Keratinocyte (primary cell): ENCODE measurements around the gene SLC30A3. TPM values are rescaled to one million over a fixed set of nuclear protein-coding genes. Genes with fewer than 3 reads are reported as not detected.

Experiments used
- DNase-seq: peaks from one replicate; pipeline ENCODE4 v3.0.0-alpha.2; 2011; ENCODE audit warnings: low read depth, missing footprints, low spot score
- FAIRE-seq: peaks from 2 replicates; lab custom pipeline; 2011; peaks lifted over from hg19 to GRCh38; lab: Jason Lieb, UNC
- H2AFZ ChIP-seq: 2 replicates; pipeline ENCODE4 v1.6.0; 2012; ENCODE audit warnings: low read length, control low read depth, inconsistent platforms; ENCODE audit not compliant: control insufficient read depth
- H3K27ac ChIP-seq: 2 replicates; pipeline ENCODE4 v1.5.1; 2011; ENCODE audit warnings: low read length; ENCODE audit not compliant: control insufficient read depth, insufficient read depth
- H3K27me3 ChIP-seq: 3 replicates; pipeline ENCODE4 v1.6.0; 2011; ENCODE audit warnings: low read length; ENCODE audit not compliant: control insufficient read depth, insufficient read depth; ENCODE audit errors: extremely low read depth
- H3K36me3 ChIP-seq, 2 experiments: 2 replicates in 1 of 2; 3 replicates in 1 of 2; pipeline ENCODE4 v1.5.1; 2011; ENCODE audit warnings: low read length in 2 of 2, mild to moderate bottlenecking in 1 of 2; ENCODE audit not compliant: control insufficient read depth in 2 of 2, insufficient read depth in 2 of 2; ENCODE audit errors: extremely low read depth in 1 of 2
- H3K4me1 ChIP-seq: 3 replicates; pipeline ENCODE4 v1.5.1; 2011; ENCODE audit warnings: low read length; ENCODE audit not compliant: control insufficient read depth, insufficient read depth; ENCODE audit errors: extremely low read depth
- H3K4me2 ChIP-seq: 3 replicates; pipeline ENCODE4 v1.6.0; 2011; ENCODE audit warnings: low read depth, low read length; ENCODE audit not compliant: control insufficient read depth, insufficient read depth; ENCODE audit errors: extremely low read depth
- H3K4me3 ChIP-seq, 3 experiments: fragments of 200-600 bp in 1 of 3; sonication (generic) in 1 of 3; 2 replicates in 2 of 3; 3 replicates in 1 of 3; pipeline ENCODE4 v1.5.1; 2011 to 2016; ENCODE audit warnings: low read length in 3 of 3, mild to moderate bottlenecking in 3 of 3, control low read depth in 2 of 3, inconsistent platforms in 1 of 3, low read depth in 1 of 3, mixed read lengths in 1 of 3, mixed run types in 1 of 3, moderate library complexity in 1 of 3; ENCODE audit not compliant: control insufficient read depth in 2 of 3, insufficient read depth in 2 of 3; ENCODE audit errors: extremely low read depth in 1 of 3
- H3K79me2 ChIP-seq: 2 replicates; pipeline ENCODE4 v1.6.0; 2012; ENCODE audit warnings: low read length; ENCODE audit not compliant: control insufficient read depth, insufficient read depth
- H3K9ac ChIP-seq: 3 replicates; pipeline ENCODE4 v1.6.0; 2011; ENCODE audit warnings: low read length; ENCODE audit not compliant: control insufficient read depth, insufficient read depth; ENCODE audit errors: extremely low read depth
- H3K9me1 ChIP-seq: 3 replicates; pipeline ENCODE4 v1.6.0; 2011; ENCODE audit warnings: low read length; ENCODE audit not compliant: control insufficient read depth, insufficient read depth; ENCODE audit errors: extremely low read depth
- H3K9me3 ChIP-seq: 2 replicates; pipeline ENCODE4 v1.5.1; 2012; ENCODE audit warnings: low read depth, low read length; ENCODE audit not compliant: control insufficient read depth
- H4K20me1 ChIP-seq: 3 replicates; pipeline ENCODE4 v1.6.0; 2011; ENCODE audit warnings: low read length; ENCODE audit not compliant: control insufficient read depth, insufficient read depth; ENCODE audit errors: extremely low read depth
- CTCF ChIP-seq, 3 experiments: IDR thresholded peaks in 1 of 3; conservative IDR thresholded peaks in 1 of 3; optimal IDR thresholded peaks in 1 of 3; 2 replicates in 2 of 3; 3 replicates in 1 of 3; pipeline versions ENCODE3 to v1.5.1; 2011; ENCODE audit warnings: low read length in 3 of 3, mild to moderate bottlenecking in 3 of 3, moderate library complexity in 2 of 3, control low read depth in 1 of 3, inconsistent platforms in 1 of 3; ENCODE audit not compliant: insufficient read depth in 2 of 3; ENCODE audit errors: extremely low read depth in 1 of 3
- EZH2 ChIP-seq: IDR thresholded peaks from one replicate; pipeline ENCODE4 v1.6.1; 2012; ENCODE audit warnings: inconsistent platforms, mild to moderate bottlenecking, low read length, moderate library complexity
- dilution Hi-C: fragments of 300-500 bp; cut with MboI; formaldehyde crosslinking; loops from one replicate; pipeline ENCODE4 v1.7.0; 2020; ENCODE audit warnings: low sequenced_read_pairs; ENCODE audit not compliant: extremely low pct_ligation_motif_present
- polyA plus RNA-seq, 5 experiments: library from polyadenylated mRNA; depleted of rRNA in 3 of 5; stranded (reverse) in 3 of 5; stranded (forward) in 1 of 5; unstranded in 1 of 5; fragments of >200 nt; gene quantifications; 1 replicate in 1 of 5; 2 replicates in 3 of 5; 3 replicates in 1 of 5; pipeline versions ENCODE4 v1.2.1 to v1.2.3, GENCODE V29; 2011 to 2012; ENCODE audit warnings: missing spikeins in 2 of 5, low read depth in 1 of 5, low replicate concordance in 1 of 5

Gene SLC30A3
- polyA plus RNA-seq, 1 donor (not counting 4 experiments of a cell fraction or from before 2014, with no cell fraction given), result not detected

DNA sequence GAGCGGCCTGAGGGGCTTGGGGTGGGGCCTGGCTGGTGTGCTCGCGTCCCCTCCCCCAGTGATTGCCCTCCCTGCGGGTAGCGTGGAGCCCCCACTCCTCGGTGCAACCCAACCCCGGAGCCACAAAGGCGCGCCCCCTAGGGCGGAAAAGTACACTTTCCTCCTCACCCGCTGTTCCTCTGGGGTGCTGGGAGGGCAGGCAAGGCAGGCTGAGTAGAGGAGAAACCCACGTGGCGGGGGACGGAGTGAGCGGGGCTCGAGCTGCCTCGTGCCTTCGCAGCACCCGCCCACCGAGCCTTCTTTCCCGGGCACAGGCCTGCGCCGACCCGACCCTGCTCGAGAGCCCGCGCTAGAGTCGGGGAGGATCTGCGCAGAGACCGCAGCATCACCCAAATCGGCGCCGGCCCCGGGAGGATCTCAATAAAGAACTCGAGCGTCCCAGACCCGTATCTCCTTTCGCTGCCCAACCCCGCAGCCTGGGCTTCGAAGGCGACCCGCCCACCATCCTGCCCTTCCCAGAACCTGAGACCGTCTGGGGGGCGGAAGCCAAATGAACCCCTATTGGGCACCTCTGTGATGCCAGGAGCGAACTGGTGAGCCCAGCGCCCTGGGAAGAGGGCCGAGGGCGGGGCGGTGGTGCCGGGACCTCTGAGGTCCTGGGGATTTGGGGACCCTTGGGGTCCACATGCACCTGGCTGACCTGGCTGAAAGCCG lies 43.9 kb upstream of the SLC30A3 start:
- no peaks in the 10 kb centered on the region for H3K9me3 ChIP-seq
- H3K4me3 ChIP-seq, result no peak overlapping the region
- peaks cover under 1 to 3% of the 10 kb centered on the region in 2 experiments for H3K36me3 ChIP-seq
- H3K79me2 ChIP-seq, result no peaks in the 10 kb centered on the region
- TF ChIP-seq EZH2 (peak; percentile 83), CTCF (optimal IDR thresholded peaks at IDR 0.05 in 1 of 3, IDR thresholded peaks at IDR 0.05 in 1 of 3, conservative IDR thresholded peaks at IDR 0.05 in 1 of 3; ENCODE audit: extremely low read depth in 1 of 3, insufficient read depth in 2 of 3, low read length in 3 of 3) (peak in 1 of 3 experiments; percentile 26)
- no peak overlapping the region for H3K27ac ChIP-seq
- peaks cover 41% of the 10 kb centered on the region for H3K27me3 ChIP-seq
- no peaks in the 10 kb centered on the region for H3K4me1 ChIP-seq
- dilution Hi-C loops, result no loop called here
- H4K20me1 ChIP-seq, result peaks cover 2% of the 10 kb centered on the region
- DNase-seq, result no peak
- no peak for FAIRE-seq
- peak overlapping the region; percentile 48 for H3K4me2 ChIP-seq
- no peak overlapping the region for H3K9ac ChIP-seq
- no peak overlapping the region for H2AFZ ChIP-seq
- no peaks in the 10 kb centered on the region for H3K9me1 ChIP-seq

- Histone ChIP-seq H2AFZ (no peak overlapping the region), H3K4me1 (no peaks in the 10 kb centered on the region), H3K36me3 (peaks cover 0 to 3% of the 10 kb centered on the region in 2 experiments), H4K20me1 (peaks cover 2% of the 10 kb centered on the region), H3K79me2 (no peaks in the 10 kb centered on the region), H3K4me2 (no peak overlapping the region), H3K9me3 (no peaks in the 10 kb centered on the region), H3K9ac (no peak overlapping the region), H3K27me3 (peaks cover 41% of the 10 kb centered on the region), H3K27ac (no peak overlapping the region), H3K9me1 (no peaks in the 10 kb centered on the region), H3K4me3 (no peak overlapping the region)
- dilution Hi-C loops, result no loop called here
- no peak for TF ChIP-seq CTCF (optimal IDR thresholded peaks at IDR 0.05 in 1 of 3, IDR thresholded peaks at IDR 0.05 in 1 of 3, conservative IDR thresholded peaks at IDR 0.05 in 1 of 3; ENCODE audit: extremely low read depth in 1 of 3, insufficient read depth in 2 of 3, low read length in 3 of 3)
- TF ChIP-seq EZH2, result no peak
- FAIRE-seq (no peak), DNase-seq (no peak)
Measured at GRCh38 chr2:27306136-27306535, 43.3 kb upstream of the SLC30A3 start.
